LNCAP (cell line): Measurements from ENCODE around the gene HCFC1.
A peak's percentile ranks its signal among the peaks of the same experiment; 100 is the strongest.

Experiments
- TF ChIP-seq, protein P1 (sequence below): fragments of 450-650 bp; IDR thresholded peaks from 2 replicates; pipeline ENCODE4 v1.5.1; 2017; ENCODE audit warnings: mild to moderate bottlenecking

Gene HCFC1

DNA sequence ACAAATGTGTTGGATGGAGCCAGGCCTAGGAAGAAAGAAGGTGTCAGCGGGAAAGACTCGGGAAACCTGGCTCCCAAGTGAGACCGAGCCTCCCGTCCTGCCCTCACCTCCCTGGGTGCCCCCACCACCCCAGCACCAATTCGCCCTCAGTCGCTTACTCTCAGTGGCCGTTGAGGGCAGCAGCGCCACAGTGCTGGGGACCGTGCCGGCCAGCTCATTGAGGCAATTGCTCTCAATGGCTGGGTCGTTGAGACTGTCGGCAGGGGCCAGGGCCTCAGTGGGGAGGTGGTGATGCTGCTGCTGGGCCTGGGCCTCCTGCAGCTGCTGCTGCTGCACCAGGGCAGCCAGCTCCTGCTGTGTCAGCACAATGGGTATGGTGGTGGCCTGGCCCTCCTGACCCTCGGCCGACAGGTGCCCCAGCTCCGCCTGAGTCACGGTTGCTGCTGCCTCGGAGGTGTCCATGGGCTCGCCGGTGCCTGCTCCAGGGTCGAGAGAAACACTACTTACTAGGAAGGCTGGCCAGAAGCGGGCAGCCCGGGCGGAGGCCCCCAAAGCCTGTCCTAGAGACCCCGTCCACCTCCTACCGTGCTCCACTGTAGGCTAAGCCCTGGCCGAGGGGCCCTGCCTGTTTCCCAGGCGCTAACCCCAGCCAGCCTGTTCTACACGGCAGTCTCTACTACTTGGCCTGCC lies 19.8 kb downstream of the HCFC1 start:
- TF ChIP-seq, protein P1, sequence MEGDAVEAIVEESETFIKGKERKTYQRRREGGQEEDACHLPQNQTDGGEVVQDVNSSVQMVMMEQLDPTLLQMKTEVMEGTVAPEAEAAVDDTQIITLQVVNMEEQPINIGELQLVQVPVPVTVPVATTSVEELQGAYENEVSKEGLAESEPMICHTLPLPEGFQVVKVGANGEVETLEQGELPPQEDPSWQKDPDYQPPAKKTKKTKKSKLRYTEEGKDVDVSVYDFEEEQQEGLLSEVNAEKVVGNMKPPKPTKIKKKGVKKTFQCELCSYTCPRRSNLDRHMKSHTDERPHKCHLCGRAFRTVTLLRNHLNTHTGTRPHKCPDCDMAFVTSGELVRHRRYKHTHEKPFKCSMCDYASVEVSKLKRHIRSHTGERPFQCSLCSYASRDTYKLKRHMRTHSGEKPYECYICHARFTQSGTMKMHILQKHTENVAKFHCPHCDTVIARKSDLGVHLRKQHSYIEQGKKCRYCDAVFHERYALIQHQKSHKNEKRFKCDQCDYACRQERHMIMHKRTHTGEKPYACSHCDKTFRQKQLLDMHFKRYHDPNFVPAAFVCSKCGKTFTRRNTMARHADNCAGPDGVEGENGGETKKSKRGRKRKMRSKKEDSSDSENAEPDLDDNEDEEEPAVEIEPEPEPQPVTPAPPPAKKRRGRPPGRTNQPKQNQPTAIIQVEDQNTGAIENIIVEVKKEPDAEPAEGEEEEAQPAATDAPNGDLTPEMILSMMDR = no peak

DNA sequence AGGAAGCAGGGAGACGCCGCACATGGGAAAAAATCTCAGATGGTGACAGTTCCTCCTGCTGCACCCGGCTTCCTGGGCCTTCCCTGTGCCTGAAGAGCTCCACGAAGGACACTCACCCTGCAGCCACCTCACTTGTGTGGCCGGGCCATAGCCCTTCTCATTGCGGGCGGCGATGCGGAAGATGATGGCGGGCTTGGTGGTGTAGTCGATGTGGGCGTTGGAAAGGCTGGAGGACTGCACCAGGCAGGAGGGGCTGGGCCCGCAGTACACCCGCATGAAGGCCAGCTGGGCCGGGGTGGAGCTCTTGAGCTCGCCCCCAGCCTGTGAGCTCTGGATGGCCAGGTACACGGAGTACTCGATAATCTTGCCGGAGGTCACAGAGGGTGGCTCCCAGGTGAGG lies 21.5 kb downstream of the HCFC1 start:
- TF ChIP-seq, protein P1 = no peak

DNA sequence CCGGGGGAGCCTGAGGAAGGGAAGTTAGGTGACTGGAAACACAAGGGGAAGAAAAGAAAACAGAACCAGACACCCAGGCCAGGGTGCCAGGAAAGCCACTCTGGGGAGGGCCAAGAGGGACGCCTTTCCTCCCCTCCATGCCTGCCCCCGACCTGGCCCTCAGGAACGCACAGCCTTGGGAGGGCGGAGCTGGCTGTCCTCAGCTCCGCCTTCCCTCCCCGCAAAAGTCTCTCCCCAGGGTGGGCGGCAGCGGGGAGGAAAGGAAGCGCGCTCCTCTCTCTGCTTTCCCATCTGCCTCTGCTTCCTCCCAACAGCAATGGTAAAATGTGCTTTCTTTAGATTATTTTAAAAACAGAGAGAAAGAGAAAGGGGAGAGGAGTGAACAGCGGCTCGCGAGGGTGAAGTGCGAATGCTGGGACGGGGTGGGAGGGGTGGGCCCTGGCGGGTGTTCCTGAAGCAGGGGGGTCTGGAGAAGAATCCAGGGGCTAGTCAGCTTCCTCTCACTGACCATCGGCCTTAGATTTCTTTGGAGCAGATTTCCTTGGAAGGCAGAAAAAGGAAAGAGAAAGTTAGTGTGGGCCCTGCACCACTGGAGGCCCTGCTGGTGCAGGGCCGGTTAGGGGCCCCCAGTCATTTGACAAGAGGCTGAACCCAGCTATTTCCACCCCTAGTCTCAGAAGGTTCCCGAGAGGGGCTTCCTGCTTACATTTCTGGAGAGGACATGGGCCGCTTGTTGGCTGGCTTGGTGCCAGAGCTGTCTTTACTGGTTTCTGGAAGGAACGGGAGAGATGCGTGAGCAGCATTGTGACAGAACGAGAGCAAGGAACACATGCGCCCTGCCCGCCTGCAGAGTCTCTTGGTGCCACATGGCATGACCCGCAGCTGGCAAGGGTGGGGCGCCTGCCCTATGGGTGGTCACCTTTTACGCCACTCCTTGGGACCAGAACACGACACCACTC lies 22.5 kb downstream of the HCFC1 start:
- TF ChIP-seq, protein P1 = no peak

DNA sequence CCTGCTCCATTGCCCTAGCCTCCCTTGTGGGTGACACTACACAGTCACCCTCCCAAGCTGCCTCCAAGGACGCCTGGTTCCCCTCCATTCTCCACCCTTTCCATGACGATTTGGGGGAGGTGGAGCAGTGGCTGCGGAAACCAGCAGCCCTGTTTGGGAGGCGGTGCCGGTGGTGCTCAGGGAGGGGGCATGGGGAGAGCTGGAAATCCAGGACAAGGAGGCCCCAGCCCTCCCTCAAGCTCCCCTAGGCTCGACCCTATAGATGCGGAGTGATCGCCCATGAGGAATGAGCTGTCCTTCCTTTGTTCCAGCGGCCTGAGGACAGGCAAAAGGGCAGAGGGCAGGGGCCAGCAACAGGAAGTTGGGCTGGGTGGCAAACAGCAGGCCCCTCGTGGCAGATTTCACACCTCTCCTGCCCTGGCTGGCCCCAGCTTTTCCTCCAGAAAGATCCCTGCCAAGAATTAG lies 23.6 kb downstream of the HCFC1 start:
- TF ChIP-seq, protein P1 = no peak

- TF ChIP-seq, protein P1 = peak; percentile 76
Measured at GRCh38 chrX:153947009-153947769, 24.4 kb downstream of the HCFC1 start.

GRCh38 chrX:153945956-153946943 lies 25.4 kb downstream of the HCFC1 start:
- TF ChIP-seq, protein P1 = no peak
